MM.1S (cell line): ENCODE measurements around the gene PPP6R2.

ENCODE experiments used
- DNase-seq: peaks from one replicate; pipeline ENCODE4 v3.0.0-alpha.2; 2015
- H2AFZ ChIP-seq: fragments of 300-600 bp; sonication (generic); 2 replicates; pipeline ENCODE4 v1.6.0; 2016; ENCODE audit warnings: antibody characterized with exemption, low read length
- H3F3A ChIP-seq: fragments of 300-600 bp; sonication (generic); 2 replicates; pipeline ENCODE4 v1.6.1; 2016; ENCODE audit warnings: mild to moderate bottlenecking, antibody characterized with exemption, low read length, moderate library complexity, mixed read lengths; ENCODE audit not compliant: insufficient read depth
- H3K27ac ChIP-seq: fragments of 300-600 bp; sonication (generic); 2 replicates; pipeline ENCODE4 v1.5.1; 2016; ENCODE audit warnings: mild to moderate bottlenecking, low read length
- H3K27me3 ChIP-seq: fragments of 300-600 bp; sonication (generic); replicated peaks from 2 replicates; pipeline ENCODE4 v1.6.0; 2016; ENCODE audit warnings: low read length; ENCODE audit not compliant: insufficient read depth
- H3K36me3 ChIP-seq: fragments of 300-600 bp; sonication (generic); replicated peaks from 2 replicates; pipeline ENCODE4 v1.6.1; 2016; ENCODE audit warnings: mild to moderate bottlenecking, low read length, mixed read lengths; ENCODE audit not compliant: insufficient read depth
- H3K4me1 ChIP-seq: fragments of 300-600 bp; sonication (generic); 2 replicates; pipeline ENCODE4 v1.6.1; 2016; ENCODE audit warnings: low read length, mixed read lengths
- H3K4me2 ChIP-seq: fragments of 300-600 bp; sonication (generic); 2 replicates; pipeline ENCODE4 v1.6.0; 2016; ENCODE audit warnings: low read depth, low read length
- H3K4me3 ChIP-seq: fragments of 300-600 bp; sonication (generic); 2 replicates; pipeline ENCODE4 v1.5.1; 2016; ENCODE audit warnings: low read length, mixed read lengths
- H3K79me2 ChIP-seq: fragments of 300-600 bp; sonication (generic); 2 replicates; pipeline ENCODE4 v1.6.1; 2016; ENCODE audit warnings: mixed run types, low read length, mixed read lengths
- H3K9ac ChIP-seq: fragments of 300-600 bp; sonication (generic); 2 replicates; pipeline ENCODE4 v1.6.1; 2016; ENCODE audit warnings: low read length, mixed read lengths
- H3K9me2 ChIP-seq: fragments of 300-600 bp; sonication (generic); replicated peaks from 2 replicates; pipeline ENCODE4 v1.6.1; 2016; ENCODE audit warnings: mild to moderate bottlenecking, low read length, mixed read lengths; ENCODE audit not compliant: insufficient read depth
- H3K9me3 ChIP-seq: fragments of 300-600 bp; sonication (generic); replicated peaks from 2 replicates; pipeline ENCODE4 v1.6.1; 2016; ENCODE audit warnings: mild to moderate bottlenecking, low read length, mixed read lengths; ENCODE audit not compliant: insufficient read depth
- H4K20me1 ChIP-seq: fragments of 300-600 bp; sonication (generic); 2 replicates; pipeline ENCODE4 v1.6.1; 2016; ENCODE audit warnings: mild to moderate bottlenecking, low read length, moderate library complexity, mixed read lengths; ENCODE audit not compliant: insufficient read depth
- CTCF ChIP-seq: fragments of 300-600 bp; sonication (generic); IDR thresholded peaks from 2 replicates; pipeline ENCODE4 v1.5.1; 2016; ENCODE audit warnings: antibody characterized with exemption, low read length, mixed read lengths
- EZH2 ChIP-seq: fragments of 300-600 bp; sonication (generic); optimal IDR thresholded peaks from 2 replicates; pipeline ENCODE3; 2017; ENCODE audit warnings: low read depth, mild to moderate bottlenecking, antibody characterized with exemption, low read length, mixed read lengths
- EZH2phosphoT487 ChIP-seq: fragments of 300-600 bp; sonication (generic); IDR thresholded peaks from 2 replicates; pipeline ENCODE4 v1.6.1; 2018; ENCODE audit warnings: antibody characterized with exemption, low read length

Gene PPP6R2

GRCh38 chr22:50308986-50309600 lies 34.0 kb upstream of the PPP6R2 start:
- peak overlapping the region; percentile 17; the same call in 1 of the 2 replicates for H3K9ac ChIP-seq
- no peak overlapping the region for H3K4me3 ChIP-seq
- peak overlapping the region; percentile 55; the same call in 1 of the 2 replicates for H3K27ac ChIP-seq

GRCh38 chr22:50309601-50309991 lies 33.5 kb upstream of the PPP6R2 start:
- Histone ChIP-seq H3F3A (peaks cover 10% of the 10 kb centered on the region), H3K27ac (no peak overlapping the region), H4K20me1 (no peaks in the 10 kb centered on the region), H2AFZ (no peak overlapping the region), H3K9me3 (no peaks in the 10 kb centered on the region), H3K9me2 (no peaks in the 10 kb centered on the region), H3K4me3 (no peak overlapping the region), H3K27me3 (no peaks in the 10 kb centered on the region), H3K36me3 (no peaks in the 10 kb centered on the region), H3K79me2 (peaks cover 35% of the 10 kb centered on the region), H3K4me2 (no peak overlapping the region), H3K4me1 (peaks cover 22% of the 10 kb centered on the region), H3K9ac (no peak overlapping the region)
- DNase-seq, result no peak
- TF ChIP-seq EZH2 (no peak), EZH2phosphoT487 (no peak), CTCF (no peak)

More at GRCh38 chr22:50308986-50309600, 34.0 kb upstream of the PPP6R2 start:
- Histone ChIP-seq H3K36me3 (no peaks in the 10 kb centered on the region), H3K4me1 (peaks cover 22% of the 10 kb centered on the region), H2AFZ (no peak overlapping the region), H4K20me1 (no peaks in the 10 kb centered on the region), H3K4me2 (peak overlapping the region; percentile 53), H3F3A (peaks cover 9% of the 10 kb centered on the region), H3K9me2 (no peaks in the 10 kb centered on the region), H3K27me3 (no peaks in the 10 kb centered on the region), H3K79me2 (peaks cover 36% of the 10 kb centered on the region), H3K9me3 (no peaks in the 10 kb centered on the region)
- no peak for DNase-seq
- TF ChIP-seq EZH2 (no peak), CTCF (no peak), EZH2phosphoT487 (no peak)

GRCh38 chr22:50310031-50310722 lies 33.0 kb upstream of the PPP6R2 start:
- Histone ChIP-seq H3K9me2 (no peaks in the 10 kb centered on the region), H4K20me1 (no peaks in the 10 kb centered on the region), H3K4me1 (peaks cover 28% of the 10 kb centered on the region)

More at GRCh38 chr22:50310031-50310722, 33.0 kb upstream of the PPP6R2 start:
- Histone ChIP-seq H3K27me3 (no peaks in the 10 kb centered on the region), H2AFZ (no peak overlapping the region), H3K9ac (no peak overlapping the region), H3K79me2 (peaks cover 30% of the 10 kb centered on the region), H3K9me3 (no peaks in the 10 kb centered on the region), H3K27ac (no peak overlapping the region), H3K4me3 (no peak overlapping the region), H3F3A (peaks cover 16% of the 10 kb centered on the region), H3K4me2 (no peak overlapping the region), H3K36me3 (no peaks in the 10 kb centered on the region)
- no peak for DNase-seq
- TF ChIP-seq EZH2phosphoT487 (no peak), EZH2 (no peak), CTCF (no peak)
